Islet precursor cell (in vitro differentiated cells): ENCODE measurements around the gene KDM8.
A peak's percentile ranks its signal among the peaks of the same experiment; 100 is the strongest.

Source experiments
- DNase-seq: peaks from one replicate; pipeline ENCODE4 v3.0.0-alpha.2; 2018

Gene KDM8

DNA sequence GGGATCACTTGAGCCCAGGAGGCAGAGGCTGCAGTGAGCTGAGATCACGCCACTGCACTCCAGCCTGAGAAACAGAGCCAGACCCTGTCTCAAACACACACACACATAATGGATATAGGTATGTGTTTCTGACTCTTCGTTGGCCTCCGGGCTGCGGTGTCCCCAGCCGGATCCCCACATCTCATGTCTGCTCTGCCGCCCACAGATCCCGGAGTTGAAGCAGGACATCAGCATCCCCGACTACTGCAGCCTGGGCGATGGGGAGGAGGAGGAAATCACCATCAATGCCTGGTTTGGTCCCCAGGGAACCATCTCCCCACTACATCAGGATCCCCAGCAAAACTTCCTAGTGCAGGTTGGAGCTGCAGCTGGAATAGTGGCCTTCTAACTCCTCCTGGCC lies 15.4 kb downstream of the KDM8 start:
- DNase-seq: no peak

DNA sequence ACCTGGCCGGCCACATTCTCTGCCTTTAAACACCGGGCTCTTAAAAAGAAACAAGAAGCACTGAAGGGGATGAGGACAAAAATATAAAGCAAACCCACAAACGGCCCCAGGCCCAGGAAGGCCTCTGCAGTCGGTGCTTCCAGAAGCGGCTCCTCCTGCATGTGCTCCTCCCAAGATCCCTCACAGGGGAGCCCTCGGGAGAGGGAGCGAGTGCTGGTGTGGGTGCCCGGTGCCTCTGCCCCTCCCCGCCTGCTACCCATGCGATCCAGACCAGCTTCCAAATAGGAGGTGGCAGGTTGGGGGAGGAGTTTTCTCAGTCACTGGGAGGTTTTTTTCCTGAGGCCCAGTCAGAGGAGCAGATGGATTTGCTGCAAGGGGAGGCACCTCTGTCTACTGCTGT lies 15.8 kb downstream of the KDM8 start:
- DNase-seq: no peak

DNA sequence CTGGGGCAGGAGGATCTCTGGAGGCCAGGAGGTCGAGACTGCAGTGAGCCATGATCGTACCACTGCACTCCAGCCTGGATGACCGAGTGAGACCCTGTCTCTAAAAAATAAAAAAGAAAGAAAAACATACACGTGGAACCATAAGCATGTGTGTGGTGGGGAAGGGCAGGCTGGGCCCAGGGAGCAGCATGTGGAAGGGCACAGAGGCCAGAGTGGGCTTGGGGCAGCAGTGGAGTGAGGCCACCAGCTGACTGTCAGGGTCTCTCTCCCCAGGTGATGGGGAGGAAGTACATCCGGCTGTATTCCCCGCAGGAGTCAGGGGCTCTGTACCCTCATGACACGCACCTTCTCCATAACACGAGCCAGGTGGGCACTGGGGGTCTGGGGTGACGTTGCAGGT lies 16.8 kb downstream of the KDM8 start:
- DNase-seq: no peak

DNA sequence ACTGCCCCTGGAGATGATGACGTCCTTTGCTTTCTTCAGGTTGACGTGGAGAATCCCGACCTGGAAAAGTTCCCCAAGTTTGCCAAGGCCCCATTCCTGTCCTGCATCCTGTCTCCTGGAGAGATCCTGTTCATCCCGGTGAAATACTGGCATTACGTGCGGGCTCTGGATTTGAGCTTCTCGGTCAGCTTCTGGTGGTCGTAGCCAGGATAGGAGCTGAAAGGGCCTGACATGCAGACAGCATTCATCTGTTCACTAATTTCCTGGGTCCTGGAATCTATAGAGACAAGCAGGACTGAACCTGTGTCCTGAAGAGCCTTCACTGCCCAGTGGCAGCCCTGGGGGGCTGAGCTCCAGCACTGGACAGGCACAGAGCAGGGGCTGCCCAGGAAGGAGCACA lies 17.2 kb downstream of the KDM8 start:
- no peak for DNase-seq

DNA sequence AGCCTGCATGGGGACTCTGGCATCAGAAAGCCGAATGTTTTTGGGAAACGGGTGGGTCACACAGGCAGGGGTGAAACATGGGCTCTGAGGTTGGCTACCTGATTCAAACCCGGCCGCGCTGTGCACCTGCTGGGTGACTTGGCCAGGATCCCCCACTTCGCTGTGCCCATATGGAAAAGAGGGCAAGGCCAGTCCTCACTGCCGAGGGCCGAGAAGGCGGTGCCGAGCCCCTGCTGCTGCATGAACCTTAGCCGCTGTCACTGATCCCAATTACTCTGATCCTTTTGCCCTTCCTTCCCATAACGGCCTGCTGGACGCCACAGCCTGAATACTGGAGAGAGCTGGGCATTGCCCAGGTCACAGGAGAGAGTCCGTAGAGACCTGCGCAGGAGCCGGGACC lies 17.7 kb downstream of the KDM8 start:
- DNase-seq: no peak

DNA sequence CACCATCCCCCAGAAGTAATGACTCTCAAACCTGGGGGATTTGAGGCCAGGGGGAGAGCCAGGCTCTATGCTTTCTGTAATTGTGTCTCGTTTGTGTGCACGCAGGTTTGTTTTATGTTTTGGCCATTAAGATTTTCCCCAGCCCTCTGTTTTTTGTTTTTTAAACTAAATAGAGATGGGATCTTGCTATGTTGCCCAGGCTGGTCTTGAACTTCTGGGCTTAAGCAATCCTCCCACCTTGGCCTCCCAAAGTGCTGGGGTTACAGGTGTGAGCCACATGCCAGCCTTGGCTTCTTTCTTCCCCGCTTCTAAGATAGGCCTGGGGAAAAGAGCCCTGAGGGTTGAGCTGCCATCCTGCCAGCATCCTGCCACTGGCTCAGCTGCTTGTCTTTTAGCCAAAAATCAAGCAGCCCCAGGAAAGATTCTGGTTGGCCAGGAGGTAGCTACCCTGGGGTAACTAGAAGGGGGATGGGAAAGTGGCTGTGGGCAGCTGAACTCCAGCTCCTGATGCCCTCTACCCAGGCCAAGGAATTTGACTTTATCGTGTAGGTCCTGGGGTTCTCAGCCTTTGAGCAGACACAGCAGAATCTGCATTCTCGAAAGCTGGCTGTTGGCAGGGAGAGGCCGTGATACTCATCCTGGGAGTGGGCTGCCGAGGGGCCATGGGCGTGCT lies 18.4 kb downstream of the KDM8 start:
- DNase-seq: no peak

DNA sequence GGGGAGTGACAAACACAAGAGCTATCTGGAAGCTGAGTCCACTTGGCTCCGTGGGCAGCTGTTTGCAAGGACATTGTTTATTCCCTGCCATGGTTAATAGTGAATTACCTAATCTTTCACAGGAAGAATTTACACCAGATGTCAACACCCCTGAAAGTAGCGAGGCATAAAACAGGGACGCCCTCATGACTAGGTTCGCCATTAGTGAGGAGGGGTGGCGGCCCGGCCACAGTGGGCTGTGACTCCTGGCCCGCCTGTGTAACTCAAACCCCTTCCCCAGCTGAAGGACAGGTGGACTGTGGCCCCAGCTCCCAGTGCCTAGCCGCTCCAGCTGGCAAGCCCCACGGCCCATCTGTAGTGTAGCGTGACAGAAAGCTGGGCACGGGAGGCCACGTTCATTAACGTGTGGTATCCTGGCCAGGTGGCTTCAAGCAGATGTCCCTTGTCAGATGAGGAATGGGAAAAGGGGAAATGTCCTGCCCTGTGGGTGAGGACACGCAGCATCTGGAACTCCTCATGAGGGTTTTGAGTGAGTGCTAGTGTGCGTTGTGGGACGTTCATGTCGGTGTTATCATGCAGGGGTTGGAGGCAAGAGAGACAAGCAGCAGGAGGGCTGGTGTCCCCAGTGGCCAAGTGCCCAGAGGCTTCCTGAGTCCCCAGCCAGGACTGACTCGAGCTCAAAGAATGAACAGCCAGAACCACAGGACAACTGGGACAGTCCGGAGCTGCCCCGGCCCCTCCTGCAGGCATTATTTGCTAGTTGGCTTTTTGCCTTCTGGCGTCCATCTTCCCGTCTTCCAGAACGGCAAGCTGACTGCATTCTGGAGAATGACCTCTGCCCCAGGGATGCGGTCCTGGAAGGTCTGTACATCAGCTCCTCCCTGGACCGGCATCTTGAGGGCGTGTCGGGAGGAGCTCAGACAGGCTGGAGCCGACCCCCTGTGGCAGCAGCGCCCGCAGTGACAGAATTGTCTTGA lies 19.2 kb downstream of the KDM8 start:
- peak; percentile 89 for DNase-seq

DNA sequence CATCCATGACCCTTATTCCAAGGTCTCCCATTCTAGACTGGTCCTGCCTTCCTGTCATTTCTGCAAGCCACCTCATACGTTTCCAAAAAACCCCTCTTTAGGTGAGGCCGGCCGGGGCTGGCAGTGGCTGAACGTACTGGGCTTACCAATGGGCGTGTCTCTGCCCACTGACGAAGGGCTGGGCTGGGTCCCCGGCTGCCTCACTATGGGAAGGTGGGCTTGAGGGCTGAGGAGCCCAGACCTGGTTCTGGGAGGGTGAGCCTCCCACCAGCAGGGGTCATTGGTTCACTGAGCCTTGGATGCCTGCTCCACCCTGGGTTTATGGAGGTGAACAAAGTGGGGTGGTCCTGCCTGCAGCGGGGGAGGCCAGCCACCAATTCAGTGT lies 19.9 kb downstream of the KDM8 start:
- no peak for DNase-seq

DNA sequence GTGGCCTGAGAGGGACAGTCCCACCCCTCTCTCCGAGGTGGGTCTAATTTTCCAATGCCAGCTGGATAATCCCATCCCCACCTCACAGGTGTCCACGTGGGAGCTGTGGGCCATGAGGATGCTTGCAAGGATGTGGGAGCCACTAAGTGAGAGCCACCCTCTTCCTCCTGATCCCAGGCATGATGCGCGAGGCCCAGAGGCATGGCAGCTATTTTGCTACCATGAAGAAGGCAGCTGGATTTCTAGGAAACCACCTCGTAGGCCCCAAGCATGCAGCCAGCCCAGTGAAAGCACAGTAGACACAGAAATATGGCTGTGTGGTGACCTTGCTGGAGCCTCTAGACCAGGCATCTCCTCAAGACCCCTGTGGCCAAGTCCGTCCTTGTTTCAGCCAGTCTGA lies 20.4 kb downstream of the KDM8 start:
- no peak for DNase-seq

DNA sequence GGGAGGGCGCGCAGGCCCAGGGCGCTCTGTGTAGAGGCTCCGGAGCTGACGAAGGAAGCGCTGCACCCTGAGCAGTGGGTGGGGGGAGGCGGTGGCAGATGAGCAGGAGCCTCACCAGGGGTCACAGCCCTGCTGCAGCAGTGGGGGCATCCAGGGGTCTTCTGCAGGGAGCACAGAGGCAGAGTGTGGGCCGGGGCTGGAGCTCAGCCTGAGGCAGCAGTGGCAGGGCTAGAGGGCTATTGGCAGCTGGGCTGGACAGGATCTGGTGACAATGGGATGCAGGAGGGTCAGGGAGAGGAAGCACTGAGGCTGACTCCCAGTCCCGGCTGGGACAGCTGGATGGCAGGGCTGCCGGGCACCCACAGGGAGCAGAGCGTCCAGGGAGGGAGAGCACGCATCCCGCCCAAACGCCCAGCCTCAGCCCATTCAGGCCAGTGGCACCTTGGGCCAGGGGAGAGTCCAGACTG lies 21.0 kb downstream of the KDM8 start:
- no peak for DNase-seq

DNA sequence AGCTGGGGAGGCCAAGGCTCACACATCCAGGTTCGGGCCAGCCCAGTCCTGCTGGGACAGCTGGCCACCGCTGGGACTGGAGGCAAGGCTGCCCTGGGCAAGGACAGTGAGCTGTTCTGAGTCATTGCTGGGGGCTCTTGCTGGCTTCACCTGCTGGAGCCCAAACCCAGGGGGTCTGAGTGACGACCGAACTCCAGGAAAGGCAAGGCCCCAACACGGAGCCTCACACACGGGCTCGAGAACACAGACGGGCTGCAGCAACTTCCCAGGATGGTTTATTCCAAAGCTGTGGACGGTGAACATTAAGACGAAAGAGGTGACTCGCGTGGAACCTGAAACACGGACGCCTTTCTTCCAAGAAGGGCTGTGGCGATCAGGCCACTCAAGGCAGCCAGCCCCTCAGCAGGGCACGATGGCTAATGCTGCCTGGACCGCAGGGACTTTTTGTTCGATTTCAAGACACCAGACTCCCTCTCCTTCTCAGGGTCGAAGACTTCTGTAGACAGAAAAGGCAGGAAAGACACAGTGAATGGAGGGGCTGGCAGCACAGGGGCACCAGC lies 21.5 kb downstream of the KDM8 start:
- DNase-seq: no peak

DNA sequence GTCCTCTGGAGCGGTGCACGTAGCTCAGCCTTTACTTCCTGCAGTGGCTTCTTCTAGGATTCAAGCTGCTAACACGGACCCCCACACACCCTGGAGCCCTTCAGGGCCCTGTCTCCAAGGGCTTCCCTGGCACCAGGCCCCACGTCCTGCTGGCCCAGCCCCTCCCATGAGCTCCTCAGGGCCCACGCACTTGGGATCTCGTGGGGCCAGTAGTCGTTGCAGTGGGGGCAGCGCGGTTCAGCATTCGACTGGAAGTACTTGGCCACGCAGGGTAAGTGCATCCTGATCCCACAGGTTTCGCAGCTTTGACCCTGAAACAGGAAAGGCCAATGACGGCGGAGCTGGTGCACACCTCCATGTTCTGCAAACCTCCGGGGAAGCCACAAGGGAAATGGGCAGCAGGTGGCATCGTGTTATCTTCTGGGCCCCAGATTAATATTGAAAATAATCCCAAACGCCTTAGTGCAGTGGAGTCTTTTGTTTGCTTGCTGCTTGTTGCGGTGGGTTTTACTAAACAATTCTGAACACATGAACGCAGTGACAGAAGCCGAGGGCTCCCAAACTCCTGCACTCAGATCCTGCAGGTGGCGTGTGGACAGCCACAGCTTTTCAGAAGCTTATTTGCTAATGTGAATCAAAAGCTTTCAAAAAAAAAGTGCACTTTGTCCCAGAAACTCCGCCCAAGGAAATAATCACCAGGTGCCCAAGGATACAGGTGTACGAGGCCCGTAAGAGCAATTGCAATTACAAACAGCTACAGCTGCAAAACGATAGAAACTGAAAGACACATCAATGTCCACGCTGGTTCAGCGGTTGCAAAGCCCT lies 22.4 kb downstream of the KDM8 start:
- no peak for DNase-seq

DNA sequence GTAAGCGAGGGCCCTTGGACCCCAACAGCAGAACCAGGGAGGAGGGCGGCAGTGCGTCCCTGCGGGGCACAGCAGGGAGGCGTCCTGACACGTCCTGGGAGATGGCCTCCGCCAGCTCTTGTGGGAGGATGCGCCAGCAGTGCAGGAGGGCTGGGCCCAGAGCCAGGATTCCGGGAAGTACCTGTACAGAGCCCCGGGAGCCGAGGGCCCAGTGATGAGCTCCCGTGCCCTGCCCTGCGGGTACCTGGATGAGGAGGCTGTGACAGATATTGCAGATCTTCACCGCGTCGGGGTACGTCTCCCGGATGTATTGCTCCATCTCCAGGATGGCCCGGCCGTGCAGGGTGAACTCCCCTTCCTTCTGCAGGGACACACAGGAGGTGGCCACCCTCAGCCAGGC lies 23.1 kb downstream of the KDM8 start:
- DNase-seq: no peak

DNA sequence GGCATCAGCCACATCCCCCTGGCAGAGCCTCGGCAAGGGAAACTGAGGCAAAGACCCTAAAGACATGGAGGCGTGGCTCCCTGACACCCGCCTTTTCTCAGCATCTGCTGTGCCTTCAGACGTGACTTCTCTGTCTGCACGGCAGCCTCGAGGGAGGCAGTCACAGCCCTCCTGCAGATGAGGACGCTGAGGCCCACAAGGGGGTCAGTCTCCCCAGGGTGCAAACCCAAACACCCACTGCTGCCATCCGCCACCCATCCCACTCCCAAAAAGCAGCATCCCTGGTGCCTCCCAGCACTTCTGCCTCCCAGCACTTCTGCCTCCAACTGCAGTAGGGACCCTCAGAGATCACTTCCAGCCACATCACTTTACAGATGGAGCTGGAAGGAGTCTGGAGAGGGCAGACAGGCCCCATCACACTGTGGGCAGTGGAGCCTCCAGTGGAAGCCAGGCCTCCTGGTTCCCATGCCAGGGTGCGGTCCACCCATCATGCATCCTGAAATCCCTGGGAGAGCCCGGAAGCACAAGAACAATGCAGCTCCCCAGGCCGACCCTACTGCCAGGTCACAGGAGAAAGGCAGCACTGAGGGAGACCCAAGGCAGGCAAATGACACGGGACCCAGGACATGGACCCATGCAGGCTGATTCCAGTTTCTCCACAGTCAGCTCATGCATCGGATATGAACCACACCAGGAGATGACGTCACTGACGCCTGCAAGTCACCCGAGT lies 23.8 kb downstream of the KDM8 start:
- no peak for DNase-seq

DNA sequence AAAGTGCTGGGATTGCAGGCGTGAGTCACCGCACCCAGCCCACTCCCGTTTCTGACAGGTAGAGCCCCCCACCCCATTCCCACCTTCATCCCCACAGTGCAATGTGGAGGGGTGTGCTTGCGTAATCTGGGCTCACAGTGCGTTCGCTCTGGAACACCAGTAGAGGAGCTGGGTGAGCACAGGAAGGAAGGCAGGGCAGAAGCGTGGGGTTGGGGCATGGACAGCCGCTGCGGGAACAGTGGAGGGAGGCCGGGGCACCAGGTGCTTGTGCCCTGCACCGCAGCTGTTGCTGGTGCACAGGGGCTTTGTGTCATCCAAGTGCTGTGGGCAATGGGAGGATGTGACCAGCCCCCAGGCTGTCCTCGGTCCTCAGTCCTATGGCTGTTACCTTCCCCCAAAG lies 24.7 kb downstream of the KDM8 start:
- no peak for DNase-seq

DNA sequence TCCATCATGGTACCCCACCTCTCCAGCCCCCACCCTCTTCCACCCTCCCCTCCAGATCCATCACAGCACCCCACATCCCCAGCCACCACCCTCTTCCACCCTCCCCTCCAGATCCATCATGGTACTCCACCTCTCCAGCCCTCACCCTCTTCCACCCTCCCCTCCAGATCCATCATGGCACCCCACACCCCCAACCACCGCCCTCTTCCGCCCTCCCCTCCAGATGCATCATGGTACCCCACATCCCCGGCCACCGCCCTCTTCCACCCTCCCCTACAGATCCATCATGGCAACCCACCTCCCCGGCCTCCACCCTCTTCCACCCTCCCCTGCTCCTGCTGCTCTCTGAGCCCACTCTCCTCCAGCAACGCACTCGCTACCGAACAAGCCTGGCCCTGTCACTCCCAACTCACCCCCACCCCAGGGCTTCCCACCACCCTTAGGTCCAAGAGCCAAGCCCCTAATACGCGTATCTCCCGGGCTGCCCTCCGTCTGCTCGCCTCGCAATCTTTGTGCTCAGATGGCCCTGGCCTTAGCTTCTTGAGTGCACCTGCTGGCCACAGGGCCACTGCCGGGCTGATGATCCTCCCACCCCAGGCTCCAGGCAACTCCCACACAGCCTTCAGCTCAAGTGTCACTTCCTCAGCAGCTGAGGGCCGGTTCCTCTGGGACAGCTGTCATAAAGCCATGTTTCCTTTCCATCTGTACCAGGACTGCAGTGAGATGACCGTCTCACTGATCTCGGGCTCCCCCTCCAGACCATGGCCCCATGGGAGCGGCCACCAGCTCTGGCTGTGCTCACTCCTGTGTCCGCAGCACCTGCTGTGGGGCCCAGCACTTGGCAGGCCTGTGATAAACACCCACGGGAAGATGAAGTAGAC lies 25.5 kb downstream of the KDM8 start:
- no peak for DNase-seq

DNA sequence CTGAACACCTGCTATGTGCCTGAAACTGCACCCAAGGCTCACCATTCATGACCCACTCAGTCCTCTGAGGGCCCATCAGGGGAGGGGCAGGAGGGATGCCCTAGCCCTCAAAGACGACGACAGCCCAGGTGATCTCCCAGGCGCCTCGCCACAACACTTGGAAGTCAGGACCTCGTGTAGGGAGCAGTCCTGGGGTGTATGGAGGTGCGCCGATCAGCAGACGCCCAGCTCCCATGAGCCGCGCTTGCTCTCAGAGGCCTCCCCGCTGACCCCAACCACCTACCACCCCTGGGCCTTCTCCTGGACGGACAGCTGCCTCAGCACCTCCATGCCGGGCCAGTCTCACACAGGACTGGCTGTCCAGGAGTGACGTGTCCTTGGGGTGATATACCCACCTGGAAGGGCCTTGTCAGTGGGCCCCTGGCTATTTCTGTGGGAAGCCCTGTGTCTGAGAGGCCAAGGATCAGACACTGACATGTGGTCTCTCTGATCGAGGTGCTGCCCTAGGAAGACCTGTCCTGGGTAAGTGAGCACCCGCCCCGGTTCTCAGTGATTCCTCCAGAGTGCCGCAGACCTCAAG lies 26.7 kb downstream of the KDM8 start:
- DNase-seq: no peak

DNA sequence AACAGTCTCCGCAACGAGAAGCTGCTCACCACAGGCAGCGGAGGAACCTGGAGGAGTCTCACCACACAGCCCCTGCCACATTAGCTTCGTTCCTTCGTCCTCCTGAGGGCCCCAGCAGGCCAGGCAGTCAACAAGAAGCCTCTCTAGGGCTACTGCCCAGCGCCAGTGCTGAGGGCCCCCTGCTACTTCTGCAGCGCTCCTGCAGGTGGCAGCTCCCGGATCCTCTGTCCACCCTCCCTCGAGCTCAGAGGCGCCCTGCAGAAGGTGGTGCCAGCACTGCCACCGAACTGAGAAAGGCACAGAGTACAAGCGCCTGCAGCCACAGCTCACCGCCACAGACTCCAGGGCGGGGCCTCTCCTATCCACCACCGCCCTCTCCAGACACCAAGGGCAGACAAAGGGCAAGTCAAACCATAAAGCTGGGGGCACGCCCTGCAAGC lies 27.3 kb downstream of the KDM8 start:
- no peak for DNase-seq

DNA sequence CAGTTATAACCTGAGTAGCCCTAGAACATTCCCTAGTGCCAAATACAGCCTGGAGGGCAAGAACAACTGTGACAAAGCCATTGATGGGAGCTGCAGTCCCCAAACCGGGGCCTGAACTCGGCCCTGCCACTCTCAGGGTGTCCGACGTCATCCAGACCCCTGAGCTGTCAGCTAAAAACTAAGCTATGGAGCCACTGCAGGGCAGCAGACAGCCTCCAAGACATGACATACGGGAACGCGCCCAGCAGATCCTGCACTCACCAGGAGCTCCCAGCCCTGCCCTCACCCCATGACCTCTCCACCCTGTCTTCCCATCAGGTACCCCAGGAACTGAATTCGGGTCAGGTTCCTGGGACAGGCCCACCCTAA lies 28.4 kb downstream of the KDM8 start:
- DNase-seq: no peak

DNA sequence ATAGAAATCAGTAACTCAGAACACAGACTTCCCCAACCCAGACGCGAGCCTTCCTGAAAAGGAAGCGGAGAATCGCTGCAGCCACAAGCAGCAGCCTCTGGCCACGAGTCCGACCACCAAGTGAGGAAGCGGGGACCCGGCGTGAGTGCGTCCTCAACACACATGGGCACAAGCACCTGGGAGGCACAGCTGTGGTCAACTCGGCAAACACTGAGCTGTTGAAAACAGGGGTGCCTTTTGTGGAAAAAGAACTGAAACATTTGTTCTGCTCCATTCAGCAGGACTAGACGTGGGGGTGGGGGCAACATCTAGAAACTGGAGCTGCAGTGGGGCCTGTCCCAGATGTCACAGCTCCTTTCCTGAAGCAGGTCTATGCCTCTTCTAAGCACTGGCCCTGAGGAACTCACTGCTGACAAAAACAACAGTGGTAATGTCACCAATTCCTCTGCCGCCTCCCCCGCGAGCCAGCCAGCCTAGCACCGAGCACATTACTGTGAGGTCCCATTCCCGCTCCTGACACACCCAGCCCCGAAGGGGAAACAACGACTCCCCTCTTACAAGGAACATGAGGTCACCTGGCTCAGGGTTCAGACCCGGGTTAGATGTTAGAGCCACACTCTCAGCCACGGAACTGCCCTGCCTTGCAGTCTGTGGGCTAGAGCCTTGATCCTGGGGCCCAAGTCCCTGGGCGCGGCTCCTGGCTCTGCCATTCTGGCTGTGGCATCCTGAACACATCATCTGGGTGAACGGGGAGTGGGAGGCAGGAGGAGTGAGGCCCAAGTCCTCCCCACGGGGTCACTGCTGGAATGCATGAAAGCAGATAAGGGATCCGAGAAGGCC lies 29.0 kb downstream of the KDM8 start:
- no peak for DNase-seq
